Activated T-helper 1 cell treated with anti-CD3 and anti-CD28 coated beads, Interleukin-12 subunit alpha, Interleukin-12 subunit beta, Interleukin-2, Interleukin-4 antibody, amounts not matched to agents 30 ng/mL and 10 ng/mL and 1 ng/mL, durations not matched to agents 14 hours and 24 hours and 36 hours (primary cell): Measurements from ENCODE around the gene AGPAT3. TPM values are rescaled to one million over a fixed set of nuclear protein-coding genes. Genes with fewer than 3 reads are reported as not detected.

ENCODE experiments used
- DNase-seq: peaks from one replicate; pipeline ENCODE4 v3.0.0; 2021; ENCODE audit warnings: low spot score
- H3K27ac Mint-ChIP-seq: one replicate; pipeline ENCODE4 v1.8.0; 2021; ENCODE audit warnings: mild to moderate bottlenecking, mixed read lengths
- H3K27me3 Mint-ChIP-seq: one replicate; pipeline ENCODE4 v1.8.0; 2022; ENCODE audit warnings: mild to moderate bottlenecking, moderate library complexity, mixed read lengths; ENCODE audit not compliant: insufficient read depth
- H3K36me3 Mint-ChIP-seq: one replicate; pipeline ENCODE4 v1.8.0; 2021; ENCODE audit warnings: low read depth, mixed read lengths
- H3K4me1 Mint-ChIP-seq: one replicate; pipeline ENCODE4 v1.8.0; 2021; ENCODE audit warnings: low read depth, mixed read lengths
- H3K4me3 Mint-ChIP-seq: one replicate; pipeline ENCODE4 v1.8.0; 2021; ENCODE audit warnings: mild to moderate bottlenecking, moderate library complexity, mixed read lengths
- H3K9me3 Mint-ChIP-seq: one replicate; pipeline ENCODE4 v1.8.0; 2021; ENCODE audit warnings: mixed read lengths
- intact Hi-C: fragments of 100-400 bp; cut with micrococcal nuclease; formaldehyde crosslinking; loops from one replicate; pipeline ENCODE4 v1.15.1; 2024
- total RNA-seq: library from RNA; stranded (reverse); gene quantifications from 2 replicates; pipeline ENCODE4 v1.2.3, GENCODE V29; 2022

AGPAT3 gene
- total RNA-seq, 1 donor from 2014 or later = 127 TPM

DNA sequence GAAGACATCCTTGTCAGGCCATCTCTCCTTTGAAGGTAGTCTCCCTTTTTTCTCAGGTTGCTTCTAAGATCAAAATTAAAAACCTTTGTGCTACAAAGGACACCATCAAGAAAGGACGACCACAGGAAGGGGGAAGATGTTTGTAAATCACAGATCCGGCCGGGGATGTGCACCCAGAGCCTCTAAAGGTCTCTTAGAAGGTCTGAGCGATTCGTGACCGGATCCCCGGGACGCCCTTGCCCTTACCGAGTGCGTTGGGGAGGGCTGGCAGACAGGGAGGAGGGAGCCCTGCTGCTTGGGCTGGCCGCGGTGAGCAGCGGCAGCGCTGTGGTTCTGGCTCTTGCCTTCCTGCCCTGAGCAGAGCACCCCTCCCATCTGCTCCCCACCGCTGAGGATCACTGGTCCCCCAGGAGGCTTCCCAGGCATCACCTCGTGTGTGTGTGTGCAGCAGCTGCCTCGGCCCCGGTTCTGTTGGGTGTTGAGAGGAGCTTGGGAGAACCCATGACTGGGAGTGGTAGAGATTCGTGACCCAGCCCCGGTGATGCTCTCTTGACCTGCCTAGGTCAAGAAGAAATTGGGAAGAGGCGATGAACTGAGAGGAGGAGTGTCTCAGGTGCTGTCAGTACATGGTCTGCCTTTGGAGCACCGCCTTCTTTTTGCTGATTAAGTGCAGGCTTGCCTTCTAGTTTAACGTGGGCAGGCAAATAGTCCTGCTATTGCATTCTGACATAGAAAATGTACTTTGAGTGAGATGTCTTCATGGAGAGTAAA is 34.5 kb downstream of the AGPAT3 start:
- Mint-ChIP-seq H3K36me3 (peaks cover 28% of the 10 kb centered on the region), H3K27ac (no peak overlapping the region), H3K9me3 (no peaks in the 10 kb centered on the region), H3K4me1 (peaks cover 8% of the 10 kb centered on the region), H3K27me3 (no peaks in the 10 kb centered on the region), H3K4me3 (no peak overlapping the region)
- intact Hi-C loops = no loop called here
- DNase-seq = no peak

DNA sequence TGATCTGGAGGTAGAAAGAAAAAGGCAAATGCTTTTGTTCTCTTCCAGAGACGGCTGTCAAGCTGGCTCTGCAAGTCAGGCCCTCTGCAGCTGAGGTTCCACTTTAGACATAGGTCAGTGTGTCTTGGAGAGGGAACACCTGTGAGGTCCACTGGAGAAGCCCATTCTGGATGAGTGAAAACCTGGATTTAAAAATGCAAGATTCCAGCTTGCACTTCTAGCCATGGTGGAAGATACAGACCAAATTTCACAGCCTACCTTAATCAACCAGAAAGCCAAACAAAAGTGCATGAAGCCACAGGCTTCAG is 35.0 kb downstream of the AGPAT3 start:
- no peaks in the 10 kb centered on the region for H3K27me3 Mint-ChIP-seq
- H3K4me3 Mint-ChIP-seq = no peak overlapping the region
- peaks cover 25% of the 10 kb centered on the region for H3K36me3 Mint-ChIP-seq
- no peak overlapping the region for H3K27ac Mint-ChIP-seq
- H3K9me3 Mint-ChIP-seq = no peaks in the 10 kb centered on the region
- peaks cover 4% of the 10 kb centered on the region for H3K4me1 Mint-ChIP-seq
- no peak for DNase-seq
- intact Hi-C loops = no loop called here

GRCh38 chr21:43900690-43901089 is 35.7 kb downstream of the AGPAT3 start:
- Mint-ChIP-seq H3K4me3 (no peak overlapping the region), H3K27me3 (no peaks in the 10 kb centered on the region)

GRCh38 chr21:43902441-43902840 is 37.4 kb downstream of the AGPAT3 start:
- Mint-ChIP-seq H3K27ac (no peak overlapping the region), H3K27me3 (no peaks in the 10 kb centered on the region), H3K36me3 (peaks cover 31% of the 10 kb centered on the region), H3K4me3 (no peak overlapping the region), H3K9me3 (no peaks in the 10 kb centered on the region), H3K4me1 (peaks cover 4% of the 10 kb centered on the region)
- intact Hi-C loops = no loop called here
- no peak for DNase-seq

More at GRCh38 chr21:43900690-43901089, 35.7 kb downstream of the AGPAT3 start:
- Mint-ChIP-seq H3K36me3 (peaks cover 26% of the 10 kb centered on the region), H3K4me1 (peaks cover 4% of the 10 kb centered on the region), H3K27ac (no peak overlapping the region), H3K9me3 (no peaks in the 10 kb centered on the region)
- DNase-seq = no peak
- intact Hi-C loops = no loop called here

DNA sequence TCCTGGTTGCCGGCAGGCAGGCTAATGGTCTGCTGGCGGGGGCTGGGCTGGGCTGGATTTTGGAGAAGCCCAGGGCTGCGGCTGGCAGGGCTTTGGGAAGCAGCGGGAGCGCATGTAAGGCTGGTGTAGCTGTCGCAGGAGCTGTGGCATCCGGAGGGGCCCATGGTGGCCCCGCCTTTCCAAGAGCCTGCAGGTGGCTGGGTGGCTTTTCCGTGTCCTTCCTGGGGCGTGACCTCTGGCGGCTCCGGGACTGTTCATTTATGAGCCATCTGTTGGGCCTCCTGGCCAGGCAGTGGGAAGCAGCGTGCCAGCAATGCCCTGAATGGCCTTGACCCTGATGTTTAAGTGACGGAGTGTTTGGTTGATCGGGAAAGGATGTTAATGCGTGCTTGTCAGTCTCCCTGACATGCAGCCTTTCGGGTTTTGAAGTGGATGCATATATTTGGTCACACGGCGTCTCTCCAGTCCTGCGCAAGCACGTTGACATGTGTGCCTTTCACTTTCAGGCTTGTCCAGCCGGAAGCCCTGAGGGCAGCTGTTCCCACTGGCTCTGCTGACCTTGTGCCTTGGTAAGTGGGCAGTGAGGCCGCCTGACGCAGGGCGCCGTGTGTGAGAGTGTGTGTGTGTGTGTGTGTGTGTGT is 38.5 kb downstream of the AGPAT3 start:
- no peaks in the 10 kb centered on the region for H3K9me3 Mint-ChIP-seq
- H3K4me3 Mint-ChIP-seq = no peak overlapping the region
- no peak overlapping the region for H3K27ac Mint-ChIP-seq
- peaks cover 4% of the 10 kb centered on the region for H3K4me1 Mint-ChIP-seq
- intact Hi-C loops = loop anchor here (2.0 kb wide), 1 partner anchor 45 kb away; no protein-coding TSS in a partner anchor
- no peaks in the 10 kb centered on the region for H3K27me3 Mint-ChIP-seq
- DNase-seq = no peak
- H3K36me3 Mint-ChIP-seq = peaks cover 29% of the 10 kb centered on the region

DNA sequence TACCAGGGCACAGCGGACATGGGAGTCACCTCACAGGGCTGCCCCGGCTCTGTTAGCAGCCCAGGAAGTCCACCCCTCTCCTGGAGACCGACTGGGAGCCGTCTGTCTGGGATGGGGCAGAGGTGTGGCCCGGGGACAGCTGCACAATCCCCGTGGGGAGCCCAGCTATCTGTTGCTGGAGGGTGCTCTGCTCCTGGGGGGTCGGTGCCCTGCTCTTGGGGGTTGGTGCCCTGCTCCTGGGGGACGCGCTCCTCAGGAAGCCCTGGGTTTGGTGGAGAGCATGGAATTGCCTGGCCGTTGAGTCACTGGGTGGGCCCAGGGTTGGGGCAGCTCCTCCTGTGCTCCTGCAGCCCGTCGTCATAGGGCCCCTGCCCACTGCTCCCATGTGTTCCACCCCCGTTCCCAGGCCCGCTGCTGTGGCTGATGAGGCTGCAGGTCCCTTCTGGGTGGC is 39.3 kb downstream of the AGPAT3 start:
- H3K27ac Mint-ChIP-seq = no peak overlapping the region
- H3K9me3 Mint-ChIP-seq = no peaks in the 10 kb centered on the region

GRCh38 chr21:43905726-43906455 is 40.9 kb downstream of the AGPAT3 start:
- Mint-ChIP-seq H3K27me3 (no peaks in the 10 kb centered on the region), H3K27ac (no peak overlapping the region), H3K9me3 (no peaks in the 10 kb centered on the region), H3K4me1 (peaks cover 10% of the 10 kb centered on the region), H3K4me3 (no peak overlapping the region), H3K36me3 (peaks cover 22% of the 10 kb centered on the region)
- DNase-seq = no peak
- intact Hi-C loops = loop anchor here (2.0 kb wide), 1 partner anchor 43 kb away; no protein-coding TSS in a partner anchor

More for the DNA sequence above, 39.3 kb downstream of the AGPAT3 start:
- intact Hi-C loops = loop anchor here (2.0 kb wide), 1 partner anchor 44 kb away; no protein-coding TSS in a partner anchor
- no peak overlapping the region for H3K4me3 Mint-ChIP-seq
- peaks cover 27% of the 10 kb centered on the region for H3K36me3 Mint-ChIP-seq
- H3K27me3 Mint-ChIP-seq = no peaks in the 10 kb centered on the region
- peaks cover 4% of the 10 kb centered on the region for H3K4me1 Mint-ChIP-seq
- no peak for DNase-seq

GRCh38 chr21:43906585-43907370 is 41.8 kb downstream of the AGPAT3 start:
- no peak for DNase-seq
- H3K9me3 Mint-ChIP-seq = peaks cover 4% of the 10 kb centered on the region
- no peak overlapping the region for H3K27ac Mint-ChIP-seq
- no peak overlapping the region for H3K4me3 Mint-ChIP-seq
- no peaks in the 10 kb centered on the region for H3K27me3 Mint-ChIP-seq
- intact Hi-C loops = no loop called here
- H3K36me3 Mint-ChIP-seq = peaks cover 25% of the 10 kb centered on the region
- peaks cover 10% of the 10 kb centered on the region for H3K4me1 Mint-ChIP-seq

- H3K9me3 Mint-ChIP-seq = peaks cover 12% of the 10 kb centered on the region
- peaks cover 31% of the 10 kb centered on the region for H3K36me3 Mint-ChIP-seq
- H3K27ac Mint-ChIP-seq = no peak overlapping the region
- intact Hi-C loops = no loop called here
- H3K4me1 Mint-ChIP-seq = peaks cover 16% of the 10 kb centered on the region
- H3K4me3 Mint-ChIP-seq = no peak overlapping the region
- DNase-seq = no peak
- no peaks in the 10 kb centered on the region for H3K27me3 Mint-ChIP-seq
Measured at GRCh38 chr21:43907751-43908150, 42.7 kb downstream of the AGPAT3 start.

DNA sequence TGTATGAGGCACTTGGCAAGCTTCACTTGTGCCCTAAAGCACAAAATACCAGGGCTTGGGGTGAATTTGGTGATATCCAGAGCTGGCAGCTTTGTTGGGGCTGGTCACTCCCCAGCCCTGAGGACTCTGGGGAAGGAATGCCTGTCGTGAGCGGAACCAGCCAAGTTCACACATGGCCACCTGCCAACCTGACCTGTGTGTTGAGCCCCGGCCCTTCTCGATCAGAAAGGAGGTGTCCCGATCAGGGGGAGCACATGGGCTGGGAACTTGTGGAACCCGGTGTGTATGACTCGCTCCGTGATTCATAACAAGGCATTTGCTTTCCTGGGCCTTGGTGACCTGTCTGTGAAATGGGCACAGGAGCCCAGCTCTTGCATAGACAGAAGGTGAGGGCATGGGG is 43.1 kb downstream of the AGPAT3 start:
- DNase-seq = no peak
- peaks cover 14% of the 10 kb centered on the region for H3K9me3 Mint-ChIP-seq
- intact Hi-C loops = no loop called here
- no peaks in the 10 kb centered on the region for H3K27me3 Mint-ChIP-seq
- peaks cover 32% of the 10 kb centered on the region for H3K36me3 Mint-ChIP-seq
- peaks cover 17% of the 10 kb centered on the region for H3K4me1 Mint-ChIP-seq
- no peak overlapping the region for H3K4me3 Mint-ChIP-seq
- no peak overlapping the region for H3K27ac Mint-ChIP-seq

DNA sequence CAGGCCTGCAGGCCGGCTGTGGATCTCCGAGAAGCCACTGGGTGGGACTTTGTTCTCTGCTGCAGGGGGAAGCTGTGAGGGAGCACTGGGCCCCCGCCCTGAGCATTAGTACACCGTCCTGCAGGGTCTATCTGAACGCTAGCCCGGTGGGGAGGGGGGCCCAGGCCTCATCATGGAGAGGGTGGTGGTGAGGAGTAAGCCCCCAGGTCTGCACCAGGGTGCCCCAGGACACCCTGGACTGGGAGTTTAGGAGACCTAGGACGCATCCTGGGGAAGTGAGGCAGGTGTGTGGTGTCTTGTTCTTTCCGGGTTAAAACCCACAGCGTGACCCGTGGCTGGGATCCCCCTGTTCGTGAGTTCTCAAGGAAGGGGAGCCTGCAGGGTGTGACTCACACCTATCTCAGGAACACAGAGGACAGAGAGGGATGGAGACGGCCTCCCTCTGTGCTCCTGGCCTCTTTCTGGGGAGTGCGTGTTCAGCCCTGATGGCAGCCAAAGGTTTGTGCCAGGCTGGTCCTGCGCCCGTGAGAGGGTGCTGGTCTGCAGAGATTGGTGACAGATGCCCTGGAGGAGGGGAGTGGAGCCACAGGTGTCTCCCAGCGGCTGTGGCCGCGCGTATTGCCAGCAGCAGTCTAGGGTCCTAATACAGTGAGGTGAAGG is 44.8 kb downstream of the AGPAT3 start:
- Mint-ChIP-seq H3K4me1 (peaks cover 21% of the 10 kb centered on the region), H3K27ac (no peak overlapping the region)
- intact Hi-C loops = no loop called here

GRCh38 chr21:43910460-43910859 is 45.4 kb downstream of the AGPAT3 start:
- intact Hi-C loops = no loop called here
- peaks cover 21% of the 10 kb centered on the region for H3K4me1 Mint-ChIP-seq
- H3K27me3 Mint-ChIP-seq = no peaks in the 10 kb centered on the region
- no peak overlapping the region for H3K27ac Mint-ChIP-seq
- H3K36me3 Mint-ChIP-seq = peaks cover 36% of the 10 kb centered on the region
- no peak for DNase-seq
- peaks cover 14% of the 10 kb centered on the region for H3K9me3 Mint-ChIP-seq
- no peak overlapping the region for H3K4me3 Mint-ChIP-seq

More for the DNA sequence above, 44.8 kb downstream of the AGPAT3 start:
- no peak overlapping the region for H3K4me3 Mint-ChIP-seq
- peaks cover 36% of the 10 kb centered on the region for H3K36me3 Mint-ChIP-seq
- DNase-seq = no peak
- peaks cover 14% of the 10 kb centered on the region for H3K9me3 Mint-ChIP-seq
- H3K27me3 Mint-ChIP-seq = no peaks in the 10 kb centered on the region
